ENCODE data around the gene PRKCE. TPM values are rescaled to one million over a fixed set of nuclear protein-coding genes. Genes with fewer than 3 reads are reported as not detected.

The PRKCE gene
- total RNA-seq, 2 donors from 2014 or later, result 10.4 to 13.8 TPM

DNA sequence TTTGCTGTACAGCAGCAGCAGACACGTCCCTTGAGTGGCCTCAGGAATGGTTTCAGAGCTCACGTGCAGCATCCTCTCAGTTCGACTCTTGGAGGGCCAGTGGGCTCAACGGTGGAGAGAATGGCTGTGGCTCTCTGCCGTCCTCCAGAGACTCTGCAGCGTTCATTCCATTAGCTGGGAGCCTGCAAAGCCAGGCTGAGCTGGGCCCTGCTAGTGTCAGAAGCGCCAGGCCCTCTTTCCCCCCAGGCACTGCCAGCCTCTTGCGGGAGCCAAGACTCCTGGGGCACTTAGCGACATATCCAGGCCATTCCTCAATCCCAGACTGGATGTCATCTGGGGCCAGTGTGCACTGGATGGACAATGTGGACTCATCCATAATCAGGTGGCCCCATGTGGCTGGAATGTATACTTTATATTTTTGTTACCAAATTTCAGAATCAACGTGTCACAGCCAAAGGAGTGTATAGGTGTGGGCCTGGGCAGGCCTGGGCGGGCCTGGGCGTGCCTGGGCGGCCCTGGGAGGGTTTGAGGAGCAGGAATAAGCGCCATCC lies 520.6 kb downstream of the PRKCE start:
- DNase-seq (ENCODE audit: low spot score in 2 of 2) (peak in 1 of 2 donors; percentile 33), ATAC-seq (no peak)
- Mint-ChIP-seq H3K9me3 (no peaks in the 10 kb centered on the region), H3K27ac (no peak overlapping the region), H3K36me3 (no peaks in the 10 kb centered on the region)

DNA sequence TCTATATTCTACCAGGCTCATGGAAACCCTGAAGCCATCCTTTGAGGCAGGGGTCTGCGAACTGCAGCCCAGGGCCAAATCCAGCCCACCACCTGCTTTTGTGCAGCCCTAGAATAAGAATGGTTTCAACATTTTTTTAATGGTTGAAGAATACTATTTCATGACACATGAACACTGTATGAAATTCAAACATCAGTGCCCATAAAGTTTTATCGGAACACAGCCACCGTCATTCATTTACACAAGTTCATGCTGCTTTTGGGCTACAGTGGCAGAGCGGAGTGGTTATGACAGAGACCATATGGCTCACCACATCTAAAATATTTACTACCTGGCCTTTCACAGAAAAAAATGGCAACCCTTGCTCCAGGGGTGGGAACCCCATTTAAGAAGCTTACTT lies 521.6 kb downstream of the PRKCE start:
- no peaks in the 10 kb centered on the region for H3K36me3 Mint-ChIP-seq
- no peak overlapping the region for H3K27ac Mint-ChIP-seq
- H3K9me3 Mint-ChIP-seq, result no peaks in the 10 kb centered on the region
- ATAC-seq (no peak), DNase-seq (ENCODE audit: low spot score in 2 of 2) (no peak)

DNA sequence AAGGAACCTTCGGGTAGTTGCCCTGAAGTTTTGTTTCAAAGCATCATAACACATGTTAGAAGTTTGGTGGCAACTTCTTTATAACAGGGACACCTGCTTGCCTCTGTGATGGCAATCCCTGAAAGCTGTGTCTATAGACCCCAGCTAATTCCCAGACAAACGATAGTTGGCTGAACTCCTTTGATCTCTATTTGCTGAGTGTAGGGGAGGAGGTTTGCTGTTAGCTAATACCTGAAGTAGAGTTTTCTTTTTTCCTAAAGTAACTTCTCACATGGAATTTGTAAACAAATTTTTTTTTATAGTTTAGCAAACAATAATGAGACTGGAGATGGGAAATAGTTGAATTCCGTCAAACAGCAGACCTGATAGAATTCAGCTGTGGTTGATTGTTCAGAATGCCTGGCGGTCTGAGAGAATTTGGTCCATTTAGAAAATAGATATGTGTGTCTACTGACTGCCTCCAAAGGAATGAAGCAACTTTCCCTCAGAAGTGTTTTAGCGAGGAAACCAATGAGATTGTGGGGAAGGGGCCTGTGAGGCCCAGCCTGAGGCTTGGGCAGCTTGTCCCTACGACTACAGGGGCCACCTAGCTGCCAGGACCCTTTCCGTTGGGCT lies 522.3 kb downstream of the PRKCE start:
- Mint-ChIP-seq H3K9me3 (no peaks in the 10 kb centered on the region), H3K27ac (no peak overlapping the region), H3K36me3 (no peaks in the 10 kb centered on the region)
- ATAC-seq, result no peak
- no peak for DNase-seq (ENCODE audit: low spot score in 2 of 2)

DNA sequence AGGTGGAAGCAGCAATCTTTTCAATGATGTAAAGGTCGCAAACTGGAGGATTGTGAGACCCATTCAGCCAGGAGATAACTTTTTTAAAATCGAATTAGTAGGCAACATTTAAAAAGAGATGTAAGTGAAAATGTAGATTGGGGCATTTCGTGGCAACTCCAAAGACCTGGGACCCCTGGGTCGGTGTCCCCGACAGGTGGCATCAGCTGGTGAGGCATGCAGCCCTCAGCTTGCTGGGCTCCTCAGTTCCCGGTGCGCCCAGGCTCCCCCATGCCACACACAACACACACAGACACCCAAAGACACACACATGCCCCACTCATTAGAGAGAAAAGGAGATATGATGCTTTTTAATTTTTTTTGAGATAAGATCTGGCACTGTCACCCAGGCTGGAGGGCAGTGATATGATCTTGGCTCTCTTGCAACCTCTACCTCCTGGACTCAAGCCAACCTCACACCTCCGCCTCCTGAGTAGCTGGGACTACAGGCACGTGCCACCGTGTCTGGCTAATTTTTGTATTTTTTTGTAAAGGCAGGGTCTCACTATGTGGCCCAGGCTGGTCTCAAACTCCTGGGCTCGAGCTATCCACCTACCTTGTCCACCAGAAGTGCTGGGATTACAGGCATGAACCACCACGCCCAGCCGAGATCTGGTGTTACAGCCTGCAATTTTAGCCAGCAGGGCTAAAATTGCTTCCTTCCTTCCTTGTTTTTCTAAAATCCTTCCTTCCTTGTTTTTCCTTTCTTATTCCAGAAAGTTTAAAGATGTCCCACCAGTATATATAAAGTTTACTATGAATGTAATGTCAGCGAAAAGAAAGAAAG lies 523.1 kb downstream of the PRKCE start:
- Mint-ChIP-seq H3K9me3 (no peaks in the 10 kb centered on the region), H3K27ac (no peak overlapping the region), H3K36me3 (no peaks in the 10 kb centered on the region)
- ATAC-seq, result no peak
- DNase-seq (ENCODE audit: low spot score in 2 of 2), result no peak

DNA sequence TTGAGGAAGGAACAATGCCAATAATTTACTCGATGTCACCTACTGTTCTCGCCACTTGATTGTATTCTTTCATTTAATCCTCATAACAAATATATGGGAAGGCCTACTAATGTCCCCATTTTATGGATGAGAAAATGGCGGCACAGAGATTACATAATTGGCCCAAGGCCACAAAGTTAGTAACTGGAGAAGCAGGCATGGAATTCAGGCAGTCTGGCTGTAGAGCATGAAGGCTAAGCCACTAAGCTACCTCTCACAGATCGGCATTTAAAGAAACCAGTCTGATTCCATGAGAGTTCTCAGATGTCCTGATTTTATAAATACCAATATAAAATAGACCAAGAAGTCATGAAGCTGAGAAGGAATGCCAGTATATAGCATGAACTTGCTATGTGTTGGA lies 523.9 kb downstream of the PRKCE start:
- ATAC-seq (no peak), DNase-seq (ENCODE audit: low spot score in 2 of 2) (no peak)
- no peak overlapping the region for H3K27ac Mint-ChIP-seq
- no peaks in the 10 kb centered on the region for H3K9me3 Mint-ChIP-seq
- H3K36me3 Mint-ChIP-seq, result no peaks in the 10 kb centered on the region

DNA sequence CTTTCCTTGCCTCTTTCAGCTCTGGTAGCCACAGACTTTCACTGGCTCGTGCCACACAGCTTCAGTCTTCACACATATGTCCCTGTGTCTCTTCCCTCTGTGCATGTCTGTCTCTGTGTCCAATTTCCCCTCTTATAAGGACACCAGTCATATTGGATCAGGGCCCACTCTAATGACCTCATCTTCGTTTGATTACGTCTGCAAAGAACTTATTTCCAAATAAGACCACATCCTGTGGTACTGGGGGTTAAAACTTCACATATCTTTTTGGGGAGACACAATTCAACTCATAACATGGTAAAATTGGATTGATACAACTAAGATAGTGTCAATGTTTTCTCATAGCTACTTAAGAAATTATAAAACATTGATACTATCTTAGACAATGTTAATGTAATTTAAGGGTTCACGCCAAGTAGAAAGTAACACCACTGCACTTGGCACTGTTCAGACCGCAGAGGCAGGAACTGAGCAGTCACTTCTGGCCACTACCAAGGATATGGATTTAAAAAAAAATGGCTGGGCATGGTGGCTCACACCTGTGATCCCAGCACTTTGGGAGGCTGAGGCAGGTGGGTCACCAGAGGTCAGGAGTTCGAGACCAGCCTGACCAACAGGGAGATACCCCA lies 526.1 kb downstream of the PRKCE start:
- no peak overlapping the region for H3K27ac Mint-ChIP-seq
- no peaks in the 10 kb centered on the region for H3K36me3 Mint-ChIP-seq
- DNase-seq (ENCODE audit: low spot score in 2 of 2) (no peak), ATAC-seq (no peak)
- no peaks in the 10 kb centered on the region for H3K9me3 Mint-ChIP-seq

DNA sequence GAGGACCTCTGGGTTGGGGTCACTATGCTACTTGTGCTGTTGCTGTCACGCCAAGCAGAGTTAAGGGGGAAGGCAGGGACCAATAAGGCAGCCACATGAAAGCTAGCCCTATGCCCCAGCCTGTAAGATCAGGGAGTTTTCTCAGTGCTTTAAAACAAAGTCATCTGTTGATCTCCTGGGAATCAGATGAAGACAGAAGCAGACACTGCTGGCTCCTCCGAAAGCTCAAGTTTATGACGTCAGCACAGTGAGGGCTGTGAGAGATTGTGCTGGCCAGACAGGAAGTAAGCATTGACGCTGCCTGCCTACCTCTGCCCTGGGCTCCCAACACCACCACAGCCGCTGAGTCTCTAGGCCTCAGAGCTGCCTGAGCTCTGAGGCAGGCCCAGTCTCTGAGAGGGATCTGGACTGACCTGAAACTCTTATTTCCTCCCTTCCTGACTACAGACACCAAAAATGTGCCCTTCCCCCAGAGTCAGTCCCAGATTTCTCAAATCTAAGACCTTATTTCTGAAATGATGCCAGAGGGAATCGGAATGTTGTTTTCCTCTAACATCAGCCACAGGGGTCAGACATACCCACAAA lies 527.7 kb downstream of the PRKCE start:
- peak; percentile 84 to 96 for ATAC-seq
- Mint-ChIP-seq H3K27ac (peak overlapping the region; percentile 51 to 61), H3K9me3 (no peaks in the 10 kb centered on the region), H3K36me3 (no peaks in the 10 kb centered on the region)
- peak in 1 of 2 donors; percentile 23 for DNase-seq (ENCODE audit: low spot score in 2 of 2)

DNA sequence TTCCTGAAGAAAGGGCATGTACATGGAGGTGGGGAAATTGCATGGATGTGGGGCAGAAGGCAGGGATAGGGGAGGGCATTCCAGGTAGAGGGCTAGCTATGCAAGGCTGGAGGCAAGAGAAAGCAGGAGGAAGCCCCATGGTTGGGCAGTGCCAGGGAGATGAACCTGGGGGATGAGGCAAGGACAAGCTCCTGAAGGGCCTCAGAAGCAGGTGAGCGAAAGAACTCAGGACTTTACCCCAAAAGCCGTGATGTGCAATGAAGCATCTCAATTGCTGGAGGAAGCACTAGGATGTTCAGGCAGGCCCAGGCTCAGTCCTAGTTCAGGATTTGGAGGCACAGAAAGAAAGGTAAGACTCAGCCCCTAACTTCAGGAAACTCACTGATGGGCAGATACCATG lies 528.7 kb downstream of the PRKCE start:
- Mint-ChIP-seq H3K27ac (no peak overlapping the region), H3K36me3 (no peaks in the 10 kb centered on the region), H3K9me3 (no peaks in the 10 kb centered on the region)
- ATAC-seq (no peak), DNase-seq (ENCODE audit: low spot score in 2 of 2) (no peak)

DNA sequence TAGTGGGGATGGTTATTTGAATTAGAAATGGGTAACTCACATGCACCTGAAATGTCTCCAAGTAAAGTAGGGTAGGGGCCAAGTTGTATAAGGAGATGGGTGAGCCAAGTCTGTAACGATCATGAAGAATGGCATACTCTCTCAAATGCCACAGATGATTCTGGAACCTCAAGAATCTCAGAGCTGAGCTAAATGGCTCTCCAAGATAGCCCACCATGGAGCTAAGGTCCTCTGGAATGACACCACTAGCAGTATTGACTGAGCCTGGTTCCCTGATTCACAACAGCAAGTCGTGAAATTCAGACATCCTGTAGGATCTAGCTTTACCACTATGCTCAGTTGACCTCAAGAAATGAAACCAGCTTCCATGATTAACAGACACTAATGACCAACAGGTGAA lies 529.8 kb downstream of the PRKCE start:
- DNase-seq (ENCODE audit: low spot score in 2 of 2) (peak in 1 of 2 donors; percentile 6), ATAC-seq (no peak)
- no peaks in the 10 kb centered on the region for H3K9me3 Mint-ChIP-seq
- no peaks in the 10 kb centered on the region for H3K36me3 Mint-ChIP-seq
- H3K27ac Mint-ChIP-seq, result no peak overlapping the region

DNA sequence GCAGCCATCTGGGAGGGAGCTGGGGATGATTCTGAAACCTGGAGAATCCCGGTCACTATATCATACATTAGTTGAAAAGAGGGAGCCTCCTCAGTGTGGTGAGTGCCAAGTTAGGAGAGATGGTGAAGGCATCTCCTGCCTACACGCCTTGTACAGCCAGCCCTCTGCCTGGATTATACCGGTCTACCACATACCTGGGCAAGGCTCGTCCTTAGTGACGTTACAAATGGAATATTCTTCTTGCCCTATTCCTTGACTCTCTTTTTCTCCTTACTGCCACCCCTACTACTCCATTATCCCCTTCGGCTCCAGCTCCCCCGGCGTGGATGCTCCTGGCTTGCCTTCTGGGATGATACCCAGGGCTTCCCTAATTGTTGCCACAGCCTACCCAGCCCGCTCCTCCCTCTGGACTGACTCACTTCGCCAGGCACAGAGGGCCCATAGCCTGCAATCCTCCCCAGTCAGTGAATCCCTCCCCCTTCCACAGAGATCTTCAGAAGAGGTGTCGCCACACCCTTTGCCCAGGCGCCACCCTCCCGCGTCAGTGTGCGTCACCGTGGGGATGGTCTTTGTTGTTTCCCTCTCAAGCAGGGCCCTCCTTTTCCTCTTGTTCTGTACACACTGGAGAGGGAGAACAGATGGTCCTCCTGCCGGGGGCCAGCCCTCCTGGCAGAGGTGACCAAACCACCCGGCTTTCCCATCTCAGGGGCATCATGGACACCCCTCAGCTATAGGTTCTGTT lies 530.5 kb downstream of the PRKCE start:
- peak overlapping the region in 1 of 2 donors; percentile 4 for H3K27ac Mint-ChIP-seq
- ATAC-seq (no peak), DNase-seq (ENCODE audit: low spot score in 2 of 2) (peak in 1 of 2 donors; percentile 47)
- no peaks in the 10 kb centered on the region for H3K9me3 Mint-ChIP-seq
- H3K36me3 Mint-ChIP-seq, result no peaks in the 10 kb centered on the region

DNA sequence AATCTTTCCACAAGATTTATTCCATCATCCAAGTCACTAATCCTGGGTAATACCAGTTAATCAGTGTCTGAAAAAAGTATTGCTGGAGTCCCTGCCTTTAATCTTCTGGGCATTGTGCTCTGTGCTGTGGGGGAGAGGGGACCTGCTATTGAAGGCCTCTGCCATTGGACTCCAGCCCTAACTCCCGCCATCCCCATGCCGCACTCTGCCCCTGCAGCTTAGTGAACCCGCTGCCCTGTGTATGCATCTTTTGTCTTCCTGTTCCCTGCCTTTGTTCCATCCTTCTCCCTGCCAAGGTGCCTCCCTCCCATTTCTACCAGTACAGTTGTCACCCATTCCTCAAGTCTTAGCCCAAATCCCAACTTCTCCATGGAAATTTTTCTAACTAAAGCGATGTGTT lies 532.0 kb downstream of the PRKCE start:
- no peak overlapping the region for H3K27ac Mint-ChIP-seq
- H3K36me3 Mint-ChIP-seq, result no peaks in the 10 kb centered on the region
- no peak for ATAC-seq
- DNase-seq (ENCODE audit: low spot score in 2 of 2), result no peak
- no peaks in the 10 kb centered on the region for H3K9me3 Mint-ChIP-seq

DNA sequence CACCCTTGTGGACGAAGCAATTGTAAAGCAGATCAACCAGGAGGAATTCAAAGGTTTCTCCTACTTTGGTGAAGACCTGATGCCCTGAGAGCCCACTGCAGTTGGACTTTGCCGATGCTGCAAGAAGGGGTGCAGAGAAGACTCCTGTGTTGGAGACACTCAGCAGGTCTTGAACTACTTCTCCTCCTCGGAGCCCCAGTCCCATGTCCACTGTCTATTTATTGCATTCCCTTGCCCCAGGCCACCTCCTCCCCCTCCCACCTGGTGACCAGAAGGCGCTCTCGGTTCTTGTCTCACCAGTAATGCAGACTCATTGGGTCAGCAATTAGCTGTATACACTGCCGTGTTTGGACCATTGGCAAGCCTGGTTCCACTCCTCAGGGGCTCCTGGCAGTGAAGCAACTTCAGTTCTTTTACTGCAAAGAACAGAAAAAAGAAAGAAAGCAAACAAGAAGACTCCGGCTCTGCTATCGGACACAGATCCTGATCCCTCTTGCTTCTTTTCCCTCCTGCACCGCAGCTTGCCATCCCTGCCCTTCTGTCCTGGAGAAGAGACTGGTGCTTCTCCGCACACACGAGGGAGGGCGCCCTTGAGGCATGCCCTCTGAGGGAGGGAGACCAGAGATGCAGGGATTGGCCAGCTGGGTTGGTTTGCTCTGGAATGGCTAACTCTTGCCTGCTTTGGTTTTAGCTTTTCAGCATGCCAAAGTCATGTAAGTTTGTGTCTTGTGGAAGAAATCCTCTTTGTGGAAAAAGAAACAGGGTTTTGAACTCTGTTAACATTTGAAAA lies 533.5 kb downstream of the PRKCE start:
- Mint-ChIP-seq H3K9me3 (no peaks in the 10 kb centered on the region), H3K36me3 (no peaks in the 10 kb centered on the region), H3K27ac (no peak overlapping the region)
- DNase-seq (ENCODE audit: low spot score in 2 of 2), result peak in 1 of 2 donors; percentile 44
- ATAC-seq, result no peak

DNA sequence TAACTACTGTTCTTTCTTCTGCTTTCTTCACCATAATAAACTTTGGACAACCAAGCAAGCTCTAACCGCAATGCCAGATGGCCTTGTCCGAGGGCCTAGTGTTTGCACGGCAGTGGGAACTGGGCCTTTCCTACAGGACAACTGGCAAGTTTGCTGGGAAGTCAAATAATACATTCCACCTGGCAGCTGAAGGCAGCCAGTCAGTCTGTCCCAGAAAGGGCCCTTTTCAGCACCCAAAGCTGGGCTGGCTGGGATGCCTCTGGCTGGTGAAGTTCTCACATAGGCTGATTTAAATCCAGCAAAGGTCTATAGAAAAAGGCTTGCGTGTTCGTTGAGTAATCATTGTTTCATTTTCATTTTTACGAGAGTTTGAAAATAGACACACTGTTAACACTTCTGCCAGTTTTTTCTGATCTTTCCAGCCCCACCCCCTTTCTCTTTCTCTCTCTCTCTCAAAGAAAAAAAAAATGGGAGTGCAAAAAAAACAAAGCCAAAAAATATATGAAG lies 535.7 kb downstream of the PRKCE start:
- Mint-ChIP-seq H3K36me3 (no peaks in the 10 kb centered on the region), H3K27ac (peak overlapping the region; percentile 25 to 73), H3K9me3 (no peaks in the 10 kb centered on the region)
- DNase-seq (ENCODE audit: low spot score in 2 of 2) (peak in 1 of 2 donors; percentile 20), ATAC-seq (peak; percentile 94 to 95)

DNA sequence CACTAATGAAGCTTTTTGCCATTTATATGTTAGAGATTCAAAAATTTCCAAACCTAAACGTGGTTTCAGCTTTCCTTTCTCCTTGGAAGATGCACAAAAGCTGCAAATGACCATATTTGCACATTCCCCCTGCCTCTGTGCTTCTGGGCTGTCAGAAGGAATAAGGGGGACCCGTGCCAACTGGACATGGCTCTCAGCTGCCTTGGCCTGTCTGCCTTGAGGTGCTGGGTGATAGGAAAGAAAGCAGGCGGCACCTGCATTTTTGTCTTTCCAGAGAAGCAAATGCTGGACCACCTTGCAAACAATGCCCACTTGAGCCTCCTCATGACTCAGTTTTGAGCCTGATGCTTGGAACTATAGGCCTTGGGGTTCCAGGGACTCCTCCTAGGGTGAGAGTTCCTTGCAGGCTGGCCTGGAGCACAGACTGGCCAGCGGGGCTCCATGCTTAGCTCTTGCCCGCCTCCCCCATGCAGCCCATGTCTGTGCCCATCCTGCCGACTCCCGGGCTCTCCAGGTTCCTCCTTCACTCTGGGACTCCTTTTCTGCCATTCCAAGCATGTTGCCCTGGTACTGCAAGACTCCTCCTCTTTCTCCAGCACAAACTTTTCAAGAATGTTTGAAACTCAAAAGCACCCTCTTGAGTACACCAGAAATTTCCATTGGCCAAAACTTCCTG lies 536.7 kb downstream of the PRKCE start:
- Mint-ChIP-seq H3K36me3 (no peaks in the 10 kb centered on the region), H3K9me3 (no peaks in the 10 kb centered on the region), H3K27ac (no peak overlapping the region)
- DNase-seq (ENCODE audit: low spot score in 2 of 2), result peak in 1 of 2 donors; percentile 38
- no peak for ATAC-seq

DNA sequence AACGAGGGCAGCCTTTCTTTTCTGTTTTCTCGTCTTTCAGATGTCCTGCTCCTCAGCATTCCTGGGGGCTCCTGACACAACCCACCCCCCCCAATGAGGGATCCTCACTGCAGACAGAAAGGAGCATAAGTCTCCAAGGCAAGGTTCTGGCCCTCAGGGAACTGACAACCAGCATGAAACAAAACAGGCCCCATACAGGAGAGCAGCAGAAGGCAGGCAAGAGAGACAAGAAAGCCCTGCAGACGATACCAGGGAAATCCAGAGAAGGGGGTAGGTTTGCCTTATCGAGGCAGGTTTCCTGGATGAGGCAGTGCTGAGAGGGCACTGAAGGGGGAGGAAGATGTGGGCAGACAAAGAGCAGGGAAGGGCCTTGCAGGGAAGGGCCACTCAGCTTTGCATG lies 541.9 kb downstream of the PRKCE start:
- H3K36me3 Mint-ChIP-seq, result no peaks in the 10 kb centered on the region
- DNase-seq (ENCODE audit: low spot score in 2 of 2) (no peak), ATAC-seq (no peak)
- no peak overlapping the region for H3K27ac Mint-ChIP-seq
- H3K9me3 Mint-ChIP-seq, result no peaks in the 10 kb centered on the region
